K562 (cell line): ENCODE data around the gene RPTN. TPM values are rescaled to one million over a fixed set of nuclear protein-coding genes. Genes with fewer than 3 reads are reported as not detected.

Source experiments
- CXXC5 ChIP-seq: fragments of 250-450 bp; sonication (Bioruptor Pico); IDR thresholded peaks from 2 replicates; pipeline ENCODE4 v1.8.0; 2022; ENCODE audit warnings: inconsistent platforms, mild to moderate bottlenecking, moderate library complexity
- ETS2 ChIP-seq: IDR thresholded peaks from 2 replicates; pipeline ENCODE4 v1.6.1; 2016; ENCODE audit warnings: borderline replicate concordance, missing genetic modification characterization, mild to moderate bottlenecking, moderate library complexity, missing compliant biosample characterization; ENCODE audit not compliant: poor library complexity, severe bottlenecking
- GTF2F1 ChIP-seq: IDR thresholded peaks from 2 replicates; pipeline ENCODE4 v1.6.1; 2011; ENCODE audit warnings: low read depth, low read length, improper control_type of control experiment
- GTF3C2 ChIP-seq: IDR thresholded peaks from 3 replicates; pipeline ENCODE4 v1.6.1; 2011; ENCODE audit warnings: borderline replicate concordance, mild to moderate bottlenecking, moderate library complexity; ENCODE audit not compliant: insufficient read length; ENCODE audit errors: extremely low read depth
- LARP7 ChIP-seq: fragments of 450-650 bp; IDR thresholded peaks from 2 replicates; pipeline ENCODE4 v1.6.1; 2016
- MGA ChIP-seq: fragments of 450-650 bp; IDR thresholded peaks from 2 replicates; pipeline ENCODE4 v1.6.1; 2016; ENCODE audit warnings: mild to moderate bottlenecking, moderate library complexity
- MYBL2 ChIP-seq, 2 experiments: fragments of 450-650 bp in 1 of 2; sonication (generic) in 1 of 2; formaldehyde crosslinking in 1 of 2; IDR thresholded peaks; 2 replicates each; pipeline versions ENCODE4 v1.6.1 to v1.8.1; 2017 to 2022; ENCODE audit warnings: borderline replicate concordance in 1 of 2, inconsistent platforms in 1 of 2, low read depth in 1 of 2, mild to moderate bottlenecking in 1 of 2, missing genetic modification reagents in 1 of 2, moderate library complexity in 1 of 2
- TCF7 ChIP-seq: sonication (generic); IDR thresholded peaks from 2 replicates; pipeline ENCODE4 v1.6.1; 2016; ENCODE audit warnings: antibody characterized with exemption, borderline replicate concordance
- ZNF408 ChIP-seq: fragments of 250-450 bp; sonication (Bioruptor Pico); IDR thresholded peaks from 2 replicates; pipeline ENCODE4 v1.4.0; 2020; ENCODE audit warnings: low read depth, mild to moderate bottlenecking, moderate library complexity
- ZNF695 ChIP-seq: fragments of 450-650 bp; formaldehyde crosslinking; IDR thresholded peaks from 2 replicates; pipeline ENCODE4 v1.4.0; 2020; ENCODE audit warnings: mild to moderate bottlenecking, moderate library complexity
- polyA plus RNA-seq, 8 experiments: library from polyadenylated mRNA; depleted of rRNA in 4 of 8; stranded (reverse) in 5 of 8; unstranded in 3 of 8; fragments of >200 nt; fragmentation: Nextera tagmentation in 2 of 8; fragmentation: Illumina TruSeq in 1 of 8; extraction: Ambion mirVana in 2 of 8; extraction: Trizol in 1 of 8; gene quantifications; 2 replicates each; pipeline versions ENCODE4 v1.2.1 to v1.2.3, GENCODE V29; 2011 to 2014; ENCODE audit warnings: inconsistent platforms in 1 of 8, missing spikeins in 1 of 8
- total RNA-seq, 7 experiments: library from RNA; depleted of rRNA in 6 of 7; stranded (reverse); fragments of >200 nt in 6 of 7; fragmentation: Illumina TruSeq in 2 of 7; extraction: Trizol in 2 of 7; gene quantifications; 2 replicates each; pipeline versions ENCODE4 v1.2.1 to v1.2.3, GENCODE V29; 2011 to 2021; ENCODE audit warnings: low replicate concordance in 1 of 7

RPTN gene
- total and polyA plus RNA-seq, 9 of the 15 experiments (the other 6 are each of a cell fraction or from before 2014, with no cell fraction given), result not detected

DNA sequence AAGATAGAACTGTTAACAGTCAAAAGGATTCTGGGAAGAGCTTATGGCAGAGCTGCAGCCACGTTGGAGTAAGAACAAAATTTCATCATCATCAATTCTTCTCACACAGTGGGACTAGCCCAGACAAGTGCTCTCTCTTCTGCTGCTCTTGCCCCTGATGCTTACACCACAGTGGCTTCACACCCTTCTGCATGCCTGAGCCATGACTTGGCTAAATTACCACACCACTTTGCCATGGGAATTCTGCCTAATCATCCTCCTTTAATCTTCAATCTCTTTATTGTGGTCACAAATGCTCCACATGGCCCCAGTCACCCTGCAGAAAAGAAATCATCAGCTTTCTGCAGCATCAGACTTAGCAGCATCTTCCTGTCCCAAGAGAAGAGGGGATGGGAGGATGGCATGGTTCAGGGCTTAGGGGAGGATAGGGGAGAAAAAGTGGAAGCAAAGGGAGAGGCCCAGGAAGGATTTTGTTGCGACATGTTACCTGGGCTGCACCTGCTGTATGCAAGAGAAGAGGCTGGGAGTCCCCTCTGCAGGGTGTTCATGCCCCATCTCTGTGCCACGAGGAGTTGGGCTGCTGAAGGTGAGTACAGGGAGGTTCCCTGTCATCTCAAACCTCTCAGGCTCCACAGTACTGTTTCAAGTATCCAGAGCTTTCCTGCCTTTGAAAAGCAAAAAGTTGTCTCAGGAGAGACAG lies 9.0 kb upstream of the RPTN start (continued):
- TF ChIP-seq MGA, result peak; percentile 20; the same call in 1 of the 2 replicates
- TF ChIP-seq ZNF695, result no peak
- no peak for TF ChIP-seq ZNF408 (CRISPR knock-in tag)
- no peak for TF ChIP-seq LARP7
- TF ChIP-seq GTF3C2, result no peak
- TF ChIP-seq MYBL2 (IDR thresholded peaks at IDR 0.05; ENCODE audit: low read depth), result no peak
- TF ChIP-seq MYBL2 (CRISPR knock-in tag; IDR thresholded peaks at IDR 0.05; ENCODE audit: borderline replicate concordance), result no peak
- no peak for TF ChIP-seq GTF2F1
- no peak for TF ChIP-seq ETS2
- no peak for TF ChIP-seq CXXC5 (CRISPR knock-in tag)
- TF ChIP-seq TCF7, result peak; percentile 80; the same call in 1 of the 2 replicates
